Psoas muscle (tissue), 8 donors: ENCODE data around the gene ARHGDIG. TPM values are rescaled to one million over a fixed set of nuclear protein-coding genes. Genes with fewer than 3 reads are reported as not detected.

Experiments used
- ATAC-seq, 4 donors: fragments of 200-7000 bp; cut with Tn5 transposase; one replicate each; pipeline ENCODE4 v1.9.1; 2020; ENCODE audit warnings: moderate library complexity in 3 of 4, mild to moderate bottlenecking in 2 of 4
- DNase-seq, 2 donors: peaks; one replicate each; pipeline ENCODE4 v3.0.0-alpha.2; 2020
- H3K27ac ChIP-seq: fragments of 200-600 bp; one replicate; pipeline ENCODE4 v1.8.0; 2022
- H3K27me3 ChIP-seq, 3 donors: fragments of 200-600 bp in 1 of 3; one replicate each; pipeline versions ENCODE4 v1.6.1 to v1.8.0; 2013 to 2022; ENCODE audit warnings: low read length in 2 of 3, mild to moderate bottlenecking in 2 of 3, moderate library complexity in 1 of 3; ENCODE audit not compliant: insufficient read depth in 3 of 3
- H3K36me3 ChIP-seq, 2 donors: fragments of 200-600 bp in 1 of 2; one replicate each; pipeline versions ENCODE4 v1.6.1 to v1.8.0; 2013 to 2022; ENCODE audit warnings: low read depth in 1 of 2, mild to moderate bottlenecking in 1 of 2, moderate library complexity in 1 of 2; ENCODE audit not compliant: insufficient read depth in 1 of 2
- H3K4me1 ChIP-seq: fragments of 200-600 bp; one replicate; pipeline ENCODE4 v1.8.0; 2022
- H3K4me3 ChIP-seq: fragments of 200-600 bp; one replicate; pipeline ENCODE4 v1.8.0; 2022; ENCODE audit warnings: mild to moderate bottlenecking
- H3K9me3 ChIP-seq: fragments of 200-600 bp; one replicate; pipeline ENCODE4 v1.8.0; 2022
- WGBS, 3 donors: extraction: QIAGEN DNeasy Blood & Tissue Kit; methylation state at CpG; one replicate each; pipeline versions ENCODE4 v1.1.6 to v1.1.7; 2013; 5-methylcytosine and 5-hydroxymethylcytosine counted together
- intact Hi-C, 2 donors: fragments of 100-400 bp; cut with DNase I; formaldehyde crosslinking; loops; one replicate each; pipeline versions ENCODE4 v1.11.0 to v1.14.2; 2022
- polyA plus RNA-seq, 3 donors: library from polyadenylated mRNA; stranded (reverse); fragments of 200-250 nt; gene quantifications; one replicate each; pipeline ENCODE4 v1.2.3, GENCODE V29; 2013
- total RNA-seq, 4 donors: library from RNA; stranded (reverse); fragmentation: NEBNext Ultra II Directional in 2 of 4; extraction: Animal tissue kit (Norgen Biotek cat#: 25700) in 2 of 4; gene quantifications; one replicate each; pipeline versions ENCODE4 v1.2.1 to v1.2.4, GENCODE V29; 2021 to 2023
- TF ChIP-seq, protein P1 (sequence below): fragments of 200-600 bp; IDR thresholded peaks from one replicate; pipeline ENCODE4 v1.8.0; 2022; ENCODE audit warnings: antibody characterized with exemption
- donor health status: healthy with polysubstance abuse.
- donor health status: DM: no; HTN: no; CAD: no; lungs with moderate emphysema.
- donor health status: Bipolar disorder and iron deficiency.
- donor health status: healthy.
- donor health status: DM: yes; HTN: yes; CAD: no.
- donor health status: DM: no; HTN: no; CAD: no.
- donor health status: DM: no; HTN: no; CAD: no.
- donor health status: DM: yes; HTN: yes; CAD: no.

Gene ARHGDIG
- total and polyA plus RNA-seq, 7 donors = 0.12 to 4.1 (median 0.44) TPM; not detected in 1

DNA sequence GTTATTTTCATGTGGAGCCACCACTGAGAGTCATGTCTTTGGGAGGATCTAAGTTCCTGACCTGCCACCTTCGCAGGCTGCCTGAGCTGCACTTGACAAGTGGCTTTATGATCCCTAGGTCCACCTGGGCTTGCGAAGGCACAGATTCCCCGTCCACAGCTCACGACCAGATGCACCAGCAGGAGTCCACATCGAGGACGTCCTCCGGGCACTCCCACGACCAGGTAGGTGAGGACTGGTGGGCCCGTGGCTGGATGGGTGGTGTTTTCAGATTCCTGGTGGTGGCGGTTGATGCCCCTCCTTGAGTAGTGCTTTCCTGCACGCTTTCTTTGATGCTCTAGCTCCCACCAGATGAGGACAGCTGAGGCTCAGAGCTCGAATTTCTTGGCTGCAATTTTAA lies 31.0 kb upstream of the ARHGDIG start:
- H3K36me3 ChIP-seq = peaks cover 0 to 51% of the 10 kb centered on the region in 2 donors
- DNase-seq = peak in 1 of 2 donors; percentile 45
- intact Hi-C loops = no loop called here
- no peak overlapping the region for H3K27ac ChIP-seq
- H3K27me3 ChIP-seq = no peaks in the 10 kb centered on the region
- ATAC-seq = no peak
- no peak overlapping the region for H3K4me3 ChIP-seq
- WGBS, 3 donors = 79 to 84% (median 84%) methylated on average over 12 of the region's 12 CpGs
- peaks cover under 1% of the 10 kb centered on the region for H3K4me1 ChIP-seq
- TF ChIP-seq, protein P1, sequence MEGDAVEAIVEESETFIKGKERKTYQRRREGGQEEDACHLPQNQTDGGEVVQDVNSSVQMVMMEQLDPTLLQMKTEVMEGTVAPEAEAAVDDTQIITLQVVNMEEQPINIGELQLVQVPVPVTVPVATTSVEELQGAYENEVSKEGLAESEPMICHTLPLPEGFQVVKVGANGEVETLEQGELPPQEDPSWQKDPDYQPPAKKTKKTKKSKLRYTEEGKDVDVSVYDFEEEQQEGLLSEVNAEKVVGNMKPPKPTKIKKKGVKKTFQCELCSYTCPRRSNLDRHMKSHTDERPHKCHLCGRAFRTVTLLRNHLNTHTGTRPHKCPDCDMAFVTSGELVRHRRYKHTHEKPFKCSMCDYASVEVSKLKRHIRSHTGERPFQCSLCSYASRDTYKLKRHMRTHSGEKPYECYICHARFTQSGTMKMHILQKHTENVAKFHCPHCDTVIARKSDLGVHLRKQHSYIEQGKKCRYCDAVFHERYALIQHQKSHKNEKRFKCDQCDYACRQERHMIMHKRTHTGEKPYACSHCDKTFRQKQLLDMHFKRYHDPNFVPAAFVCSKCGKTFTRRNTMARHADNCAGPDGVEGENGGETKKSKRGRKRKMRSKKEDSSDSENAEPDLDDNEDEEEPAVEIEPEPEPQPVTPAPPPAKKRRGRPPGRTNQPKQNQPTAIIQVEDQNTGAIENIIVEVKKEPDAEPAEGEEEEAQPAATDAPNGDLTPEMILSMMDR = no peak
- no peaks in the 10 kb centered on the region for H3K9me3 ChIP-seq

DNA sequence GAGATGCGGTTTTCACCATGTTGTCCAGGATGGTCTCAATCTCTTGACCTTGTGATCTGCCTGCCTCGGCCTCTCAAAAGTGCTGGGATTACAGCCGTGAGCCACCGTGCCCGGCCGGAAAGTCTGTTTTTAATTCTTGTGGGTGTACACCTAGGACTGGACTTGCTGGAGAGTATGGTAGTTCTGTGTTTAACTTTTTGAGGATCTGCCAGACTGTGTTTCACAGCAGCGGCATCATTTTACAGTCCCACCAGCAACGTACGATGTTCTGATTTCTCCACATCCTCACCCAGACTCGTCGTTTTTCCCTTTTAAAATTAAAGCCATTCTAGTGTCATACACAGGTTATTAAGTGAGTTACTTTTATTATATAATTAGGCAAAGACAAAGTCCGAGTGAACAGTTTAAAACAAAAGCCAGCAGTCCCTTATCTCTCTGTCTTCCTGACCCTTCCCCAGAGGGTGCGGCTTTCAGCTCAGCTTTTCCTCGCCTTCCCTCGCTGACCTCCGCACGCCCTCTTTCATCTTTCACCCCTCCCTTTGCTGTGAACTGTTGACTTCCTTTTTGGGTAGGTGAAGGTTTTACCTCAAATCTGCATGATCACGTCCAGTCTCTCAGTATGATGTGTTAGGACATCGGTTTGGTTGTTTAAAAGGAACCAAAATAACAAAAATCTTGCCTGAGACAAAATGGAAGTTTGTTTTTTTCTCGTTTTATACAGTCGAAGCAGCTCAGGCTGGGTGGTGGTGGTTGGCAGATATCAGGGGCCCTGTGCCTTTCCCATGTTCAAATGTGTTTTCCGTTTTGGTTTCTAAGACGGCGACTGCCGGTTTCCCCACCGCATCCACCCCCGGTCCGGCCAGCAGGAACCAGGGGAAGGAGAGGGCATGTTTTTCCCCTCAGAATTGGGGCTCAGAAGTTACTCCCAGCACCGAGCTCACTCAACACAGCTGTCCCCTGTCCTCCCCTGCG lies 27.7 kb upstream of the ARHGDIG start:
- TF ChIP-seq, protein P1 = no peak
- H3K36me3 ChIP-seq = peaks cover 0 to 83% of the 10 kb centered on the region in 2 donors
- no peaks in the 10 kb centered on the region for H3K4me1 ChIP-seq
- no peaks in the 10 kb centered on the region for H3K27me3 ChIP-seq
- no peak overlapping the region for H3K27ac ChIP-seq
- DNase-seq (no peak), ATAC-seq (no peak)
- H3K9me3 ChIP-seq = no peaks in the 10 kb centered on the region
- WGBS, 3 donors = 67 to 73% (median 69%) methylated on average over 30 of the region's 30 CpGs
- peak overlapping the region; percentile 28 for H3K4me3 ChIP-seq
- intact Hi-C loops = no loop called here

GRCh38 chr16:253833-254232 lies 26.6 kb upstream of the ARHGDIG start:
- Histone ChIP-seq H3K36me3 (peaks cover 0 to 91% of the 10 kb centered on the region in 2 donors), H3K4me1 (no peaks in the 10 kb centered on the region), H3K27ac (no peak overlapping the region), H3K4me3 (no peak overlapping the region), H3K9me3 (no peaks in the 10 kb centered on the region), H3K27me3 (no peaks in the 10 kb centered on the region)
- no peak for DNase-seq
- WGBS, 3 donors = 80 to 90% (median 85%) methylated on average over 6 of the region's 6 CpGs
- intact Hi-C loops = no loop called here
- TF ChIP-seq, protein P1 = no peak
- no peak for ATAC-seq

- no peaks in the 10 kb centered on the region for H3K27me3 ChIP-seq
- H3K9me3 ChIP-seq = no peaks in the 10 kb centered on the region
- ATAC-seq (no peak), DNase-seq (no peak)
- peaks cover 0 to 94% of the 10 kb centered on the region in 2 donors for H3K36me3 ChIP-seq
- 92 to 96% (median 96%) methylated on average over 25 of the region's 25 CpGs for WGBS, 3 donors
- no peak overlapping the region for H3K27ac ChIP-seq
- intact Hi-C loops = no loop called here
- no peaks in the 10 kb centered on the region for H3K4me1 ChIP-seq
- H3K4me3 ChIP-seq = no peak overlapping the region
- TF ChIP-seq, protein P1 = no peak
Measured at GRCh38 chr16:254461-254860, 25.9 kb upstream of the ARHGDIG start.
